NOMO-1 (cell line): ENCODE measurements around the gene MYOCOS.
"Not testable (repeated sequence)": the region's sequence is repeated elsewhere in the genome, so short reads cannot be mapped to it uniquely, and the experiment has no call there.

Source experiments
- DNase-seq, 2 experiments: peaks; one replicate each; lab custom pipeline; 2025; ENCODE audit not compliant: unreplicated experiment in 2 of 2; lab: John Stamatoyannopoulos, UW

The MYOCOS gene

GRCh38 chr1:171622152-171622462, at the start of gene MYOCOS:
TSS of gene MYOCOS (plus strand) at chr1:171622243. CDS start at chr1:171623884, 1,641 bp downstream.
- no peak for DNase-seq

- DNase-seq: no peak
These were observed 45.9 kb upstream of the MYOCOS start for GRCh38 chr1:171576144-171576543.

DNA sequence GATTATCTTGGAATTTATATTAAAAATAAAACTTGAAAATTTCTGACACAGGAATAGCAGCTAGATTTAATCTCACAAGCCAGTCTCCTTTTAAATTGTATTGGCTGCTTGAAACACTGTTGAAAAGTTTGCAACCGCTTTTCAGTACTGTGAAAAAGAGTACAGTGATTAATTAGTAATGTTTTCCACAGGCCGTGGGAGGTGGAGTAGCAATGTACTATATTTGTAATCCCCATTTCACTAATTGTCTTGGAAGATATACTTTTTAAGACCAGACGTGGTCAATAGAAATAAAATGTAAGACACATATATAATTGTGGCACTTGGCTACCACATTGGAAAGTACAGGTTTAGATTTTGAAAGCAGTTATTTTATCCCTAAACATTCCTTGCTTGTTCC, 40.8 kb upstream of the MYOCOS start:
- DNase-seq: no peak

DNA sequence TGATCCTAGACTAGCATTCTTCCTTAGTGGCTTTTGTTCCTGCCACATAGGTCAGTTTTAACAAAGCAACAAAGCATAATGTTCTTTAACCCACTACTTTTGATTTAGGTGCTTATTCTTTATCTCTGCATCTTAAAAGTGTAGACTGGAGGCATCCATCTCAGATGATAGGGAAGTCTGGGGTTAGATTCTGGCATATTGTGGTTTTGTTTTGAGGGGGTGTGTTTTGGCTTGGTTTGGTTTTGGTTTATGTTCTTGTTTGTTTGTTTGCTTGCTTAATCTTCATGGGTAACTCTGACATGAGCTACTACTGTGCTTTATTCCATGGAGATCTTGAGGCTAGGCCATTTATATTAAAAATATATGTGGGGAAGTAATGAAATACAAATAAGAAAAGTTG, 40.3 kb upstream of the MYOCOS start:
- no peak for DNase-seq

GRCh38 chr1:171582589-171582988, 39.5 kb upstream of the MYOCOS start:
- no peak for DNase-seq

- no peak for DNase-seq
These were observed 38.3 kb upstream of the MYOCOS start for GRCh38 chr1:171583591-171584201.

DNA sequence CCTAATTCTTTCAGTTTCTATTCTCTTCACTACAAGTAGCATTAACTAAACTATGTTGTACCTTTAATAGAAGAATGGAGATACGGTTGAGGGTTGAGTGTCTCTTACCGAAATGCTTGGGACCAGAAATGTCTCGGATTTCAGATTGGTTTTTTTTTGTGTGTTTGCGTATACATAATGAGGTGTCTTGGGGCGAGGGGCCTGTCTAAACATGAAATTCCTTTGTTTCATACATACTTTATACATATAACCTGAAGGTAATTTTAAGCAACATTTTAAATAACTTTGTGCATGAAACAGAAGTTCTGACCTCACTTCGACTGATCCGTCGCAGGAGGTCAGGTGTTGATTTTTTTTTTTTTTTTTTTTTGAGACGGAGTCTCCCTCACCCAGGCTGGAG, 36.3 kb upstream of the MYOCOS start:
- no peak for DNase-seq

- no peak for DNase-seq
These were observed 33.8 kb upstream of the MYOCOS start for GRCh38 chr1:171588230-171588629.

DNA sequence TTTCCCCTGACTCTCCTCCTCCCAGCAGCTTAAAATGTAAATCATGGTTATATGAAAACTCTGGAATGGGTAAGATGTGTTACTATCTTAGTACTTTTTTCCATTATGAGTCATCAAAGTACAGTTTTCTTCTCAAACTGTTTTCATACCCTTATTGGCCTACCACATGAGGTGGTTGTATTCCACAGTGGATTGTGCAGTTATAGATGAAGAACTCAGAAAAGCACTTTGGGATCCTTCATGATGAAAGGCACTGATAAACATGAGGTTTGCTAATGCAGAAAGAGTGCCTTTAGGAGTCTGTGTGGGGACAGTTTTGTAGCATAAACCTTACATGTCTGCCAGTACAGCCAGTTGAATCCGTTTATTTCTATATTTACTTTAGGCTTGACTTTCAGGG, 32.0 kb upstream of the MYOCOS start:
- no peak for DNase-seq

- no peak for DNase-seq
These were observed 26.7 kb upstream of the MYOCOS start for GRCh38 chr1:171595324-171595723.

DNA sequence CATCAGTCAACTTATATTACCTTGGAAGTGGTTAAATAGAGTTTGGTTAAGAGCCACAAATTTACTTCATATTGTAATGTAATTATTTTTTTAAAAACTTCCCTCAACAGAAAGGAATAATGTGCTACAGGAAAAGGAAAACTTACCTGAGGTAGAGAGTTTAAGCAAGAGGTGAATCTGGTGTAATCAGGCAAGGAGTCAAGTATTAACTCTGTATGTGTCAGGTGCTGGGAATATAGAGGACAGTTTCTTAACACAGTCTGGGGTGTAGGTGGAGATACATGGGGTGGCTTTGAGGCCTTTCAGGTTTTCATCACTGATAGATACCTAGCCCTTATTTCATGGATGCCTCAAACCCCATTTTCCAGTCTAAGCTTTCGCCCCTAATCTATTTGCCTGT, 25.9 kb upstream of the MYOCOS start:
- no peak for DNase-seq

DNA sequence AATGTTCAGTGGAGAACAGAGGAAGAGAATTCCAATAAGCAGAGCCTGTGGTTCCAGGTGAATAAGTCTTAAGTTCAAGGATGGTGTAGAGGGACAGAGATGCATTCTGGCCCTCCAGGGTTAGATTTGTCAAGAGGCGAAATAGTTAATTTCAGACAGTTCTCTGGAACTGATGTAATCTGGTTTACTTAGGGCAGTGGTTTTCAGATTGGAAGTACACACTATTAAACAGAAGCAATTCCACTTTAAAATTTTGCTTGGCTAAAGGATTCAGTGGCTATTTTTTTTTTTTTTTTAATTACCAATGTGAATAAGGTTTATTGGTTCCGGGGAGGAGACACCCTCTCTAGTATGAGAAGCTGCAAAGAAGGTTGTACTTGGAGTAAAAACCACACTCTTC, 25.3 kb upstream of the MYOCOS start:
- DNase-seq: peak in 1 of 2 experiments; percentile 3

DNA sequence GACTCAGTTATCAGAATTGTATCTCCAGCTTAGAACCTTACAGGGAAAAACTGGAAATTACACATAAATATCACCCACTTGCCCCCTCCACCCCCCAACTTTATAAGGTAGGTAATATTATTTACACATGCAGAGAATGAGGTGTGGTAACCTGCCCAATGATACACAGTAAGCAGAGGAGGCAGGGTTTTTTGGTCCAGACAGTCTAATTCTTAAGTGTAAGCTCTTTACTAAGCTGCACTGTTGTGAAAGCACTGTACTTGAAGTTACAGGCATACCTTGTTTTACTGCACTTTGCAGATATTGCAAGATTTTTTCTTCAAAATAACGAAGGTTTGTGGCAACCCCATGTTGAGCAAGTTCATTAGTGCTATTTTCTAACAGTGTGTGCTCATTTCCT, 24.8 kb upstream of the MYOCOS start:
- DNase-seq: peak; percentile 39 to 79

DNA sequence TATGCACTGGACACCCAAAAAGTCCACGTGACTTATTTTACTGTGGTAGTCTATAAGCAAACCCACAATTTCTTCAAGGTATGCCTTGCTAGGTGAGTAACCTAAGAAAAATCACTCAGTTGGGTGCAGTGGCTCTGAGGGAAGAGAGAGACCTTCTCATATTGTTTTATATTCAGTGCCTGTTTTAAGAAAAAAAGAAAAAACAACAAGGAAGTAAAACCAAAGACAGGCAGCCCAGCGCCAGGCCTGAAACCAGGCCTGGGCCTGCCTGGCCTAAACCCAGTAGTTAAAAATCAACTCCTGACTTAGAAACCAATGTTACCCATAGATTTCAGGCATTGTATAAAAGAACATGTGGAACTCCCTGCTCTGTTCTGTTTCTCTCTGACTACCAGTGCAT, 21.7 kb upstream of the MYOCOS start:
- not testable (repeated sequence) for DNase-seq

DNA sequence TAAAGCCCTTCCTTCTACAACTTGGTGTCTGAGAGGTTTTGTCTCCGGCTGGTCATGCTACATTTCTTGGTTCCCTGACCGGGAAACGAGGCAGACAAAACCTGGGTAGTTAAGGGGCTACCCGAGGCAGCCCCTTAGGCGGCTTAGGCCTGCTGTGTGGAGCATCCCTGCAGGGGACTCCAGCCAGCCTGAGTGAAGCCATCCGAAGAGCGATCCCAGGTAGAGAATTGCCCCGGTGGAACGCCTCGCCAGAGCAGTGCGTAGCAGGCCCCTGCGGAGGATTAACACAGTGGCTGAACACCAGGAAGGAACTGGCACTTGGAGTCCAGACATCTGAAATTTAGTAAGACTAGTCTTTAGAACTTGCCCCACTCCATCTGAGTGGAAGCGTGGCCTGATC, 21.2 kb upstream of the MYOCOS start:
- no peak for DNase-seq

- DNase-seq: not testable (repeated sequence)
These were observed 19.0 kb upstream of the MYOCOS start for GRCh38 chr1:171603042-171603441.

DNA sequence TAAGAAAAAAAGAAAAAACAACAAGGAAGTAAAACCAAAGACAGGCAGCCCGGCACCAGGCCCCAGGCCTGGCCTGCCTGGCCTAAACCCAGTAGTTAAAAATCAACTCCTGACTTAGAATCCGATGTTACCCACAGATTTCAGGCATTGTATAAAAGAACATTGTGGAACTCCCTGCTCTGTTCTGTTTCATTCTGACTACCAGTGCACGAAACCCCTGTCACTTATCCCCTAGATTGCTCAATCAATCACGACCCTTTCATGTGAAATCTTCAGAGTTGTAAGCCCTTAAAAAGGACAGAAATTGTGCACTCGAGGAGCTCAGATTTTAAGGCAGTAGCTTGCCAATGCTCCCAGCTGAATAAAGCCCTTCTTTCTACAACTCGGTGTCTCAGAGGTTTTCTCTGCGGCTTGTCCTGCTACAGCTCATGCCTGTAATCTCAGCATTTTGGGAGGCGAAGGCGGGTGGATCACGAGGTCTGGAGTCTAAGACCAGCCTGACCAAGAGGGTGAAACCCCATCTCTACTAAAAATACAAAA, 15.6 kb upstream of the MYOCOS start:
- DNase-seq: peak in 1 of 2 experiments; percentile 26

DNA sequence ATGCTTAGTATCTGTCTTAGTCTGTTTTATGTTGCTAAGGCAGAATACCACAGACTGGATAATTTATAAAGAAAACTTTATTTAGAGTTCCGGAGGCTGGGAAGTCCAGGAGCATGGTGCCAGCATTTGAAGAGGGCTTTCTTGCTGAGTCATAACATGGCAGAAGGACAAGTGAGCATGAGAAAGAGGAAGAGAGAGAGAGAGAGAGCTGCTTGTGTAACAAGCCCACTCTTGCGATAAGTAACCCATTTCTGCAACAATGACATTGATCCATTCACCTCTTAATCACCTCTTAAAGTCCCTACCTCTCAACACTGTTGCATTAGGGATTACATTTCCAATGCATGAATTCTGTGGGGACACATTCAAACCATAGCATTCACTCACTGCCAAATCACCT, 11.7 kb upstream of the MYOCOS start:
- DNase-seq: peak; percentile 29 to 73

GRCh38 chr1:171611306-171611705, 10.7 kb upstream of the MYOCOS start:
- DNase-seq: no peak

- DNase-seq: no peak
These were observed 8.8 kb upstream of the MYOCOS start for GRCh38 chr1:171613282-171613681.

GRCh38 chr1:171615122-171615906, 6.7 kb upstream of the MYOCOS start:
- not testable (repeated sequence) for DNase-seq

DNA sequence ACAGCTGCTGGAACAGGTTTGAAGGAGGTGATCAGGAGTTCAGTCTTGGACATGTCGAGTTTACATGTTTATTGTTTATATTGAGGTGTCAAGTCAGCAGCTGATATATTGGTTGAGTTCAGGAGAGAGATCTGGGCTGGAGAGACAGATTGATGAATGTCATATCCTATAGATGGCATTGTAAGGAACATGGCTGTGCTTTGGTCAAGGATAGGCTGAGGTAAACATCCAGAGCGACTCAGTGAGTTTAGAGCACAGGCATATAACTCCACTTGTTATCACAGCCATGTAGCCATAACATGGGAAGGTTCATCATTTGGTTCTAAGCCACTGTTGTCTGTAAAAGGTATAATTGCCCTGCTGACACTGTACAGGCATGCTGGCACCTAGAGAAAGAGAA, 5.5 kb upstream of the MYOCOS start:
- DNase-seq: no peak
